H1 (cell line): Measurements from ENCODE around the gene NUP43. TPM values are rescaled to one million over a fixed set of nuclear protein-coding genes. Genes with fewer than 3 reads are reported as not detected.

Source experiments
- CTCF ChIA-PET: fragments of 300-600 bp; sonication (Branson Sonifier 250); formaldehyde crosslinking; loops from one replicate; lab custom pipeline; 2021; ENCODE audit not compliant: partially characterized antibody; lab: Charles Lee
- POLR2A ChIA-PET: fragments of 300-600 bp; sonication (Branson Sonifier 250); formaldehyde crosslinking; loops from one replicate; lab custom pipeline; 2021; ENCODE audit warnings: inconsistent platforms; ENCODE audit not compliant: partially characterized antibody; lab: Charles Lee
- DNase-seq, 2 experiments: peaks; one replicate each; pipeline versions ENCODE4 v3.0.0 to v3.0.0-alpha.2; 2010 to 2022; ENCODE audit warnings: low spot score in 2 of 2, low read depth in 1 of 2, mixed read lengths in 1 of 2
- FAIRE-seq: peaks from 2 replicates; lab custom pipeline; 2011; peaks lifted over from hg19 to GRCh38; lab: Jason Lieb, UNC
- H2AFZ ChIP-seq: 2 replicates; pipeline ENCODE4 v1.8.1; 2012; ENCODE audit warnings: low read length, inconsistent platforms
- H2AK5ac ChIP-seq: 2 replicates; pipeline ENCODE4 v1.6.1; 2013; ENCODE audit warnings: low read depth, low read length
- H2BK120ac ChIP-seq: replicated peaks from 2 replicates; pipeline ENCODE3; 2013; ENCODE audit warnings: low read depth, low read length, inconsistent platforms
- H2BK12ac ChIP-seq: 2 replicates; pipeline ENCODE4 v1.6.1; 2013; ENCODE audit warnings: low read depth, low read length
- H2BK15ac ChIP-seq: 2 replicates; pipeline ENCODE4 v1.6.1; 2013; ENCODE audit warnings: low read length
- H2BK20ac ChIP-seq: 2 replicates; pipeline ENCODE4 v1.6.1; 2013; ENCODE audit warnings: low read length
- H2BK5ac ChIP-seq: 2 replicates; pipeline ENCODE4 v1.6.1; 2013; ENCODE audit warnings: low read depth, low read length
- H3K14ac ChIP-seq: 2 replicates; pipeline ENCODE4 v1.6.1; 2013; ENCODE audit warnings: inconsistent platforms; ENCODE audit not compliant: insufficient read length
- H3K18ac ChIP-seq: 2 replicates; pipeline ENCODE4 v1.6.1; 2013; ENCODE audit warnings: low read length; ENCODE audit errors: extremely low read depth
- H3K23ac ChIP-seq: 2 replicates; pipeline ENCODE4 v1.6.1; 2013; ENCODE audit warnings: inconsistent platforms; ENCODE audit not compliant: insufficient read length
- H3K23me2 ChIP-seq: 2 replicates; pipeline ENCODE4 v1.6.1; 2013; ENCODE audit warnings: low read depth, low read length
- H3K27ac ChIP-seq: 2 replicates; pipeline ENCODE4 v1.6.1; 2011; ENCODE audit warnings: low read depth, low read length, inconsistent platforms
- H3K27me3 ChIP-seq, 4 experiments: replicated peaks in 1 of 4; 1 replicate in 1 of 4; 2 replicates in 3 of 4; pipeline versions ENCODE4 v1.6.1 to v1.8.1; 2011 to 2013; ENCODE audit warnings: low read length in 3 of 4, mild to moderate bottlenecking in 3 of 4, inconsistent platforms in 2 of 4, mixed read lengths in 2 of 4, moderate library complexity in 1 of 4; ENCODE audit not compliant: control insufficient read depth in 3 of 4, insufficient read depth in 3 of 4; ENCODE audit errors: extremely low read depth in 1 of 4
- H3K36me3 ChIP-seq, 4 experiments: 2 replicates each; pipeline versions ENCODE4 v1.6.1 to v1.8.1; 2011 to 2013; ENCODE audit warnings: mild to moderate bottlenecking in 4 of 4, low read length in 3 of 4, moderate library complexity in 2 of 4, control low read depth in 1 of 4, inconsistent platforms in 1 of 4; ENCODE audit not compliant: insufficient read depth in 4 of 4, control insufficient read depth in 2 of 4
- H3K4ac ChIP-seq: replicated peaks from 2 replicates; pipeline ENCODE3; 2013; ENCODE audit warnings: low read length, low read depth, mixed read lengths, inconsistent platforms; ENCODE audit not compliant: insufficient read length
- H3K4me1 ChIP-seq, 4 experiments: replicated peaks in 1 of 4; 1 replicate in 1 of 4; 2 replicates in 3 of 4; pipeline versions ENCODE4 v1.6.1 to v1.8.1; 2011 to 2013; ENCODE audit warnings: low read length in 3 of 4, inconsistent platforms in 2 of 4, mixed read lengths in 1 of 4; ENCODE audit not compliant: insufficient read depth in 4 of 4, control insufficient read depth in 3 of 4
- H3K4me2 ChIP-seq, 2 experiments: 2 replicates each; pipeline versions ENCODE4 v1.6.1 to v1.8.1; 2011 to 2013; ENCODE audit warnings: low read depth in 2 of 2, low read length in 2 of 2, control low read depth in 1 of 2, inconsistent platforms in 1 of 2, mild to moderate bottlenecking in 1 of 2; ENCODE audit not compliant: insufficient read depth in 1 of 2
- H3K4me3 ChIP-seq, 4 experiments: fragments of 200-600, 300-600 bp in 1 of 4; sonication (generic), shearing (Covaris generic), sonication (Bioruptor Twin) in 1 of 4; 2 replicates each; pipeline versions ENCODE4 v1.5.1 to v1.8.1; 2011 to 2016; ENCODE audit warnings: low read length in 4 of 4, low read depth in 3 of 4, control low read depth in 2 of 4, inconsistent platforms in 2 of 4, mild to moderate bottlenecking in 2 of 4, mixed read lengths in 1 of 4, moderate library complexity in 1 of 4; ENCODE audit not compliant: insufficient read depth in 2 of 4; ENCODE audit errors: extremely low read depth in 1 of 4
- H3K56ac ChIP-seq: replicated peaks from 2 replicates; pipeline ENCODE3; 2013; ENCODE audit warnings: low read depth, mild to moderate bottlenecking, mixed read lengths, low read length, inconsistent platforms; ENCODE audit not compliant: insufficient read length
- H3K79me1 ChIP-seq: 2 replicates; pipeline ENCODE4 v1.6.1; 2013; ENCODE audit warnings: low read depth, low read length, control low read depth
- H3K79me2 ChIP-seq, 2 experiments: 2 replicates each; pipeline versions ENCODE4 v1.6.1 to v1.8.1; 2012 to 2013; ENCODE audit warnings: low read length in 2 of 2, mild to moderate bottlenecking in 2 of 2, inconsistent platforms in 1 of 2; ENCODE audit not compliant: insufficient read depth in 2 of 2, control insufficient read depth in 1 of 2
- H3K9ac ChIP-seq, 4 experiments: replicated peaks in 1 of 4; 1 replicate in 1 of 4; 2 replicates in 3 of 4; pipeline versions ENCODE4 v1.6.1 to v1.8.1; 2011 to 2013; ENCODE audit warnings: low read depth in 3 of 4, low read length in 3 of 4, control low read depth in 2 of 4, mild to moderate bottlenecking in 2 of 4, moderate library complexity in 2 of 4, inconsistent platforms in 1 of 4; ENCODE audit errors: extremely low read depth in 1 of 4
- H3K9me3 ChIP-seq, 2 experiments: 2 replicates each; pipeline versions ENCODE4 v1.6.1 to v1.8.1; 2012 to 2013; ENCODE audit warnings: mild to moderate bottlenecking in 2 of 2, moderate library complexity in 2 of 2, control low read depth in 1 of 2, inconsistent platforms in 1 of 2, low read depth in 1 of 2, low read length in 1 of 2, mixed read lengths in 1 of 2; ENCODE audit not compliant: insufficient read depth in 2 of 2
- H4K20me1 ChIP-seq, 2 experiments: replicated peaks in 1 of 2; 2 replicates each; pipeline versions ENCODE3 to v1.8.1; 2011 to 2013; ENCODE audit warnings: inconsistent platforms in 2 of 2, low read length in 2 of 2, mild to moderate bottlenecking in 1 of 2; ENCODE audit not compliant: insufficient read depth in 2 of 2, control insufficient read depth in 1 of 2
- H4K5ac ChIP-seq: 2 replicates; pipeline ENCODE4 v1.6.1; 2013; ENCODE audit warnings: low read length, low read depth, mixed read lengths, inconsistent platforms; ENCODE audit not compliant: insufficient read length
- H4K8ac ChIP-seq: 2 replicates; pipeline ENCODE4 v1.8.0; 2013; ENCODE audit warnings: mild to moderate bottlenecking, moderate library complexity, low read length, inconsistent platforms; ENCODE audit not compliant: insufficient read depth; ENCODE audit errors: extremely low read depth
- H4K91ac ChIP-seq: replicated peaks from 2 replicates; pipeline ENCODE3; 2013; ENCODE audit warnings: low read length, mixed read lengths, inconsistent platforms; ENCODE audit not compliant: insufficient read length
- CBX5 ChIP-seq: fragments of 300-800, 300-1000 bp; sonication (generic); IDR thresholded peaks from 2 replicates; pipeline ENCODE4 v1.7.1; 2016; ENCODE audit warnings: antibody characterized with exemption, low read length, low read depth
- POU5F1 ChIP-seq: IDR thresholded peaks from 2 replicates; pipeline ENCODE4 v1.6.1; 2011; ENCODE audit warnings: low read depth, mild to moderate bottlenecking, low read length, moderate library complexity
- WGBS, 2 experiments: shearing (Covaris generic) in 1 of 2; methylation state at CpG; one replicate each; pipeline versions ENCODE4 v1.1.6 to v1.1.7; 2013 to 2015; ENCODE audit warnings: low lambda C conversion rate in 2 of 2, mixed read lengths in 2 of 2, inconsistent platforms in 1 of 2, low coverage in 1 of 2, missing lambda C conversion rate in 1 of 2; ENCODE audit not compliant: insufficient replicate concordance in 2 of 2, insufficient coverage in 1 of 2, insufficient read length in 1 of 2; ENCODE audit errors: extremely low coverage in 1 of 2, missing lambda C conversion rate in 1 of 2; 5-methylcytosine and 5-hydroxymethylcytosine counted together
- polyA plus RNA-seq, 7 experiments: library from polyadenylated mRNA; depleted of rRNA in 3 of 7; stranded (reverse) in 5 of 7; unstranded in 2 of 7; fragments of >200 nt in 5 of 7; fragments of 200-250 nt in 2 of 7; gene quantifications; 1 replicate in 5 of 7; 2 replicates in 1 of 7; 4 replicates in 1 of 7; pipeline versions ENCODE4 v1.2.1 to v1.2.3, GENCODE V29; 2011 to 2013; ENCODE audit warnings: missing spikeins in 2 of 7, mixed read lengths in 2 of 7
- total RNA-seq: library from RNA; stranded (reverse); fragmentation: NEBNext Ultra II Directional; extraction: Animal tissue kit (Norgen Biotek cat#: 25700); gene quantifications from 2 replicates; pipeline ENCODE4 v1.2.1, GENCODE V29; 2021

NUP43 gene
- total and polyA plus RNA-seq, 2 of the 8 experiments (the other 6 are each of a cell fraction or from before 2014, with no cell fraction given): 25.2 to 83.4 TPM

- Histone ChIP-seq H2BK15ac (no peak overlapping the region), H3K4me1 (peaks cover 0 to 3% (median 1%) of the 10 kb centered on the region in 4 experiments; a peak in 2 of 7 replicates)
- CTCF ChIA-PET: interaction anchor here (0.7 to 2.4 kb wide), 12 partner anchors 12 to 1250 kb away, joined by 3 to 11 read pairs (median 3); no protein-coding TSS in a partner anchor
Observed at GRCh38 chr6:149723262-149723661, 23.1 kb downstream of the NUP43 start.

More at GRCh38 chr6:149723262-149723661, 23.1 kb downstream of the NUP43 start:
- no peaks in the 10 kb centered on the region for H4K20me1 ChIP-seq
- H3K27ac ChIP-seq: no peak overlapping the region
- H3K36me3 ChIP-seq: peaks cover 4 to 20% (median 14%) of the 10 kb centered on the region in 4 experiments; a peak in 7 of 8 replicates
- H4K91ac ChIP-seq: no peak overlapping the region
- H2BK5ac ChIP-seq: no peak overlapping the region
- H3K9ac ChIP-seq: no peak overlapping the region
- H3K27me3 ChIP-seq: no peaks in the 10 kb centered on the region
- no peak overlapping the region for H3K14ac ChIP-seq
- H3K4me2 ChIP-seq: no peak overlapping the region
- no peak for DNase-seq
- no peaks in the 10 kb centered on the region for H3K9me3 ChIP-seq
- no peak overlapping the region for H3K18ac ChIP-seq
- H3K79me1 ChIP-seq: no peaks in the 10 kb centered on the region
- H2AK5ac ChIP-seq: no peak overlapping the region
- no peak overlapping the region for H3K4ac ChIP-seq
- no peak overlapping the region for H3K56ac ChIP-seq
- H4K5ac ChIP-seq: no peak overlapping the region
- H2BK12ac ChIP-seq: no peak overlapping the region
- POLR2A ChIA-PET: interaction anchor here (0.7 to 1.5 kb wide), 2 partner anchors 9 to 700 kb away, joined by 3 to 4 read pairs; no protein-coding TSS in a partner anchor
- H3K4me3 ChIP-seq: no peak overlapping the region
- no peak overlapping the region for H2BK120ac ChIP-seq
- no peak overlapping the region for H2AFZ ChIP-seq
- WGBS, 2 experiments: 94% methylated on average over 4 of the region's 4 CpGs; no CpG with 5 or more reads in 1 of the 2 experiments
- no peak for FAIRE-seq
- no peak overlapping the region for H3K23ac ChIP-seq
- TF ChIP-seq POU5F1 (no peak), CBX5 (no peak)
- H2BK20ac ChIP-seq: no peak overlapping the region
- H4K8ac ChIP-seq: no peak overlapping the region
- H3K23me2 ChIP-seq: no peaks in the 10 kb centered on the region; the same call in 1 of the 2 replicates
- peaks cover 0 to 4% of the 10 kb centered on the region in 2 experiments; a peak in 2 of 4 replicates for H3K79me2 ChIP-seq
